Measurements from ENCODE around the gene PRTFDC1. TPM values are rescaled to one million over a fixed set of nuclear protein-coding genes. Genes with fewer than 3 reads are reported as not detected.

Gene PRTFDC1
- total and polyA plus RNA-seq, 2 of the 8 experiments (the other 6 are each of a cell fraction or from before 2014, with no cell fraction given) = 5.9 to 6.6 TPM

DNA sequence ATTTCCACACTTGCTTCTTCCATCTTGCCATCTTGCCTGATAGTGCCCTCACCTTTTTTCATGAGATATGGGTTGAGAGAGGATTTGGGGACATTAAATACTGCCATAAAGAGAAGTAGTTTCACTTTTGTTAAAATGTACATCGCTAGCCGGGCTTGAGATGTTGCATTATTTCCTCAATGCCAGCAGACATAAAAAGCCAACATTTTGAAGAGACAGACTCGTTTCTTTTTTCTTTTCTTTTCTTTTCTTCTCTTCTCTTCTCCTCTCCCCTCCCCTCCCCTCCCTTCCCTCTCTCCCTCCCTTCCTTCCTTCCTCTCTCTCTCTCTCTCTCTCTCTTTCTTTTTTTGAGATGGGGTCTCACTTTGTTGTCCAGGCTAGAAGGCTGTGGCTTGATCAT is 45.6 kb upstream of the PRTFDC1 start:
- Histone ChIP-seq H3K4ac (replicated peaks; ENCODE audit: insufficient read length, low read depth, low read length) (no peak overlapping the region), H2BK12ac (ENCODE audit: low read depth, low read length) (no peak overlapping the region), H3K4me3 (ENCODE audit: extremely low read depth in 1 of 4, insufficient read depth in 2 of 4, low read depth in 3 of 4, low read length in 4 of 4) (no peak overlapping the region), H4K20me1 (replicated peaks in 1 of 2; ENCODE audit: control insufficient read depth in 1 of 2, insufficient read depth in 2 of 2, low read length in 2 of 2) (no peaks in the 10 kb centered on the region), H4K8ac (ENCODE audit: extremely low read depth, insufficient read depth, low read length) (no peak overlapping the region), H3K18ac (ENCODE audit: extremely low read depth, low read length) (no peak overlapping the region), H2AFZ (ENCODE audit: low read length) (no peak overlapping the region), H4K5ac (ENCODE audit: insufficient read length, low read depth, low read length) (no peak overlapping the region), H3K9me3 (ENCODE audit: insufficient read depth in 2 of 2, low read depth in 1 of 2, low read length in 1 of 2) (no peaks in the 10 kb centered on the region), H3K36me3 (ENCODE audit: control insufficient read depth in 2 of 4, insufficient read depth in 4 of 4, low read length in 3 of 4) (no peaks in the 10 kb centered on the region), H2AK5ac (ENCODE audit: low read depth, low read length) (no peak overlapping the region), H4K91ac (replicated peaks; ENCODE audit: insufficient read length, low read length) (no peak overlapping the region), H2BK5ac (ENCODE audit: low read depth, low read length) (no peak overlapping the region), H3K27me3 (replicated peaks in 1 of 4; ENCODE audit: control insufficient read depth in 3 of 4, extremely low read depth in 1 of 4, insufficient read depth in 3 of 4, low read length in 3 of 4) (no peaks in the 10 kb centered on the region), H3K79me1 (ENCODE audit: low read depth, low read length) (no peaks in the 10 kb centered on the region), H3K27ac (ENCODE audit: low read depth, low read length) (no peak overlapping the region), H2BK15ac (ENCODE audit: low read length) (no peak overlapping the region), H3K4me2 (ENCODE audit: insufficient read depth in 1 of 2, low read depth in 2 of 2, low read length in 2 of 2) (no peak overlapping the region), H3K9ac (replicated peaks in 1 of 4; ENCODE audit: extremely low read depth in 1 of 4, low read depth in 3 of 4, low read length in 3 of 4) (no peak overlapping the region), H3K79me2 (ENCODE audit: control insufficient read depth in 1 of 2, insufficient read depth in 2 of 2, low read length in 2 of 2) (no peaks in the 10 kb centered on the region), H3K23ac (ENCODE audit: insufficient read length) (no peak overlapping the region), H2BK20ac (ENCODE audit: low read length) (no peak overlapping the region), H3K56ac (replicated peaks; ENCODE audit: insufficient read length, low read depth, low read length) (no peak overlapping the region), H2BK120ac (replicated peaks; ENCODE audit: low read depth, low read length) (no peak overlapping the region), H3K14ac (ENCODE audit: insufficient read length) (no peak overlapping the region), H3K4me1 (replicated peaks in 1 of 4; ENCODE audit: control insufficient read depth in 3 of 4, insufficient read depth in 4 of 4, low read length in 3 of 4) (no peaks in the 10 kb centered on the region), H3K23me2 (ENCODE audit: low read depth, low read length) (no peaks in the 10 kb centered on the region)
- CTCF ChIA-PET (ENCODE audit: partially characterized antibody) = interaction anchor here (0.6 to 1.1 kb wide), 2 partner anchors 82 to 94 kb away, joined by 3 read pairs; no protein-coding TSS in a partner anchor
- no peak for FAIRE-seq
- POLR2A ChIA-PET (ENCODE audit: partially characterized antibody) = no interaction called here
- 91% methylated on average over 3 of the region's 3 CpGs; no CpG with 5 or more reads in 1 of the 2 experiments for WGBS, 2 experiments (ENCODE audit: extremely low coverage in 1 of 2, insufficient coverage in 1 of 2, insufficient read length in 1 of 2, insufficient replicate concordance in 2 of 2, low coverage in 1 of 2, low lambda C conversion rate in 2 of 2, missing lambda C conversion rate in 1 of 2)
- no peak for DNase-seq (ENCODE audit: low read depth in 1 of 2, low spot score in 2 of 2)
- TF ChIP-seq GABPA (IDR thresholded peaks at IDR 0.05; ENCODE audit: borderline replicate concordance, insufficient read depth, low read length) (no peak), YY1 (IDR thresholded peaks at IDR 0.05; ENCODE audit: low read depth, low read length) (no peak), SP2 (IDR thresholded peaks at IDR 0.05; ENCODE audit: low read length) (no peak), CREB1 (IDR thresholded peaks at IDR 0.05) (no peak)
- TF ChIP-seq, protein P1, sequence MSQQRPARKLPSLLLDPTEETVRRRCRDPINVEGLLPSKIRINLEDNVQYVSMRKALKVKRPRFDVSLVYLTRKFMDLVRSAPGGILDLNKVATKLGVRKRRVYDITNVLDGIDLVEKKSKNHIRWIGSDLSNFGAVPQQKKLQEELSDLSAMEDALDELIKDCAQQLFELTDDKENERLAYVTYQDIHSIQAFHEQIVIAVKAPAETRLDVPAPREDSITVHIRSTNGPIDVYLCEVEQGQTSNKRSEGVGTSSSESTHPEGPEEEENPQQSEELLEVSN (IDR thresholded peaks at IDR 0.05) = no peak

Data from H1 (cell line).